T-helper 17 cell (primary cell): Measurements from ENCODE around the gene CELA3B. TPM values are rescaled to one million over a fixed set of nuclear protein-coding genes. Genes with fewer than 3 reads are reported as not detected.
"Not testable (repeated sequence)": the region's sequence is repeated elsewhere in the genome, so short reads cannot be mapped to it uniquely, and the experiment has no call there.

ENCODE experiments used
- ATAC-seq: fragments of 150-1000 bp; cut with Tn5 transposase; 2 replicates; pipeline ENCODE4 v1.10.0; 2021; ENCODE audit warnings: mild to moderate bottlenecking, moderate library complexity
- DNase-seq, 3 donors: peaks; one replicate each; pipeline versions ENCODE4 v3.0.0 to v3.0.0-alpha.2; 2020 to 2021
- H3K9me3 ChIP-seq: one replicate; pipeline ENCODE4 v1.7.0; 2013; ENCODE audit warnings: low read length, mild to moderate bottlenecking; ENCODE audit not compliant: control insufficient read depth, poor library complexity, severe bottlenecking
- H3K27ac Mint-ChIP-seq: one replicate; pipeline ENCODE4 v1.8.0; 2022; ENCODE audit warnings: mild to moderate bottlenecking, moderate library complexity, mixed read lengths
- H3K27me3 Mint-ChIP-seq: one replicate; pipeline ENCODE4 v1.8.0; 2022; ENCODE audit warnings: mixed read lengths
- H3K36me3 Mint-ChIP-seq: one replicate; pipeline ENCODE4 v1.8.0; 2022; ENCODE audit warnings: low read depth, mixed read lengths
- H3K4me1 Mint-ChIP-seq: one replicate; pipeline ENCODE4 v1.8.0; 2022; ENCODE audit warnings: mild to moderate bottlenecking, mixed read lengths
- H3K4me3 Mint-ChIP-seq: one replicate; pipeline ENCODE4 v1.8.0; 2022; ENCODE audit warnings: mild to moderate bottlenecking, moderate library complexity, mixed read lengths
- total RNA-seq, 4 donors: library from RNA in 2 of 4; stranded (reverse) in 2 of 4; gene quantifications; one replicate each; pipeline ENCODE4 v1.2.3 and lab custom pipeline; 2022 to 2026

The CELA3B gene
- total RNA-seq, 2 donors from 2014 or later, result not detected

DNA sequence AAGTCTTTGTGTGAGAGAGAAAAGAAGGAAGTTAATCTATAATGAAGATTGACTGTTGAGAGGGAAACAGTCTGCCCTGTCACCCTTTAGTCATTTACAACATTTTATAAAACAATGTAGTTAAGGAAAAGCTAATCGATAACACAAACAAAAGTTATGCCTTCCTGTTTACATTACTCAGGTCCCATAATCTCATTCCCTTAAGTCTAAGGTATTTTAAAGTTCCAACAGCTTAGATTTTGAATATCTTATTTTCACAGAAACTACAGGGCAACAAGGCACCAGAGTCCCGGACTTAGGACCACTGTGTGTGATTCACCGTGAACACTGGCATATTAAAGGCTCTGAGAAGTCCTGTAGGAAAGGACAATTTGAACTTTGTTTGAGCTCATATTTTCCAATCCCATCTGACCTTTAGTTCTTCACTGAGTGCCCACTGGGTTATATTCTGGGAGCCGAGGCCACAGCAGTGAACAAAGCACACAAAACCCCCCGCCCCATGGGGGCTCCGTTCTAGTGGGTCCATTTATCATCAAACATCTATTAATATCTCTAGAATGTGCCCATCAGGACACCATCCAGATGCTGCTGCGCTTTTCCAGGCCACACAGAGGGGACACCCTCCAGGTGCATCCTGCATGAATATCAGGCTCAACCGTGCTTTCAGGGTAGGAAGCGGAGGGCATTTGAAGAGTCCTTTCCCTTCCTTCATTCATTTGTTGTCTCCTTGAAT is 21.2 kb downstream of the CELA3B start:
- H3K4me3 Mint-ChIP-seq, H3K36me3 Mint-ChIP-seq, H3K4me1 Mint-ChIP-seq, H3K27me3 Mint-ChIP-seq, H3K27ac Mint-ChIP-seq, H3K9me3 ChIP-seq, DNase-seq, ATAC-seq: not testable (repeated sequence)

DNA sequence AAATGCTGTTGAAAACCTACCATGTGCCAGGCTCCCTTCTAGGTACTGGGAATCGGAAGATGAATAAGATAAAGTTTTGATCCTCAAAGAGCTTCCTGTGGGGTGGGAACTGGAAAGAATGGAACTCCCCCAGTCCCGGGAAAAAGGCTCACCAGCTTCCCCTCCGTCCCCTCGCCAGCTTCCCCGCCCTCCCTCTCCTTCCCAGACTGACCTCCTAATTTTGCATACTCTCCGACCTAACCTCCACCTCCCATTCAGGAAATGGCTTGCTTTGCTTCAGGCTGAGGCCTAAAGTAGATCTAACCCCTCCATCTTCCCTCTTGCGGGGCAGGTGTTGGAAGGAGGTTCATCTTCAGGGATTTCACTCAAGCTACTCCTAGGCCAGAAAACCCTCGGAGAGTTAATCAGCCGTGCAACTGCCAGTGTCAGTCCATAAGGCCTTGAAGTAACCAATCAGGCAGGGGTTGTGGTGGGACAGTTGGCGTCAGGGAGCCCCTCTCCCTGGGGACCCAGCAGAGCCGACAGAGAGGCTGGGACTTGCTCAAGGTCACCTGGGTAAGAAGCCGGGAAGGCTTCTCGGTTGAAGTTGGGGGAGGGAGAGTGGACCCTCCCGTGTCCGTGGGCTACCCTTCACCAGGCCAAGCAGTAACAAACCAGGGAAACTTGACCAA is 21.9 kb downstream of the CELA3B start:
- not testable (repeated sequence) for H3K27me3 Mint-ChIP-seq, H3K4me3 Mint-ChIP-seq, H3K4me1 Mint-ChIP-seq, H3K27ac Mint-ChIP-seq, ATAC-seq, H3K9me3 ChIP-seq, H3K36me3 Mint-ChIP-seq, DNase-seq

DNA sequence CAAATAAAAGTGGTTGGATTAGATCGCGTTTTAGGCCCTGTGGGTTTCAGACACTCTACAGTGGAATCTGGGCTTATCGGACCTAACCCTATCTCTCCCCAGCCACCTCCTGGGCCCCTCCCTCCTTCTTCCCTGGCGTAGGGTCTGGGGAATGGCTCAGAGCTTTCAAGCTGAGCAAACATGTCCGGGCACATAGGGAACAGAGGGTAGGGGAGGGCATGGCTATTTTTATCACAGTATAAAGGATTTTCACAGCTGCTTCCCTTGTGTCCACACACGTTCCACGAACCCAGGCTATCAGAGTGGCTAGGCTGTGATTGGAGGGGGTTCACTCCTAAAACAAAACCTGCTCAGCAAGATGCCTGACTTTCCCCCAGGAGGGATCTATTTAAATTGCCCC is 22.8 kb downstream of the CELA3B start:
- ATAC-seq, H3K4me1 Mint-ChIP-seq, DNase-seq, H3K27ac Mint-ChIP-seq, H3K36me3 Mint-ChIP-seq, H3K4me3 Mint-ChIP-seq, H3K9me3 ChIP-seq, H3K27me3 Mint-ChIP-seq: not testable (repeated sequence)

DNA sequence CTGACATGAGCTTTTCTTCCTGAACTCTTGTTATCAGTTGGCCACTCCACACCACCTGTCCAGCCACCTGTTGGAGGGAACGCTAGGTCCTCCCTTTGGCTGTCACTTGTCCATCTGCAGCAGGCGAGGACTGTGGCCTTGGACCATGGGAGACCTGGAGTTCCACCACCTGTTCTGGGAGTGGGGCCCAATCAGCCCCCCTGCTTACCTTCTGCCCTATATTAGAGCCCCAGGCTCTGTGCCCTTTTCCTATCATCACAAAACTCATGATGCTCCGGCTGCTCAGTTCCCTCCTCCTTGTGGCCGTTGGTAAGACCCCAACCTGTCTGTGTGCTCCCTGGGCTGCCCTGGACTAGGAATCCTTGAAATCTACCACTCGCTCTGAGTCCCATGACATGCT is 24.6 kb downstream of the CELA3B start, which contains the start of gene CELA3A:
TSS of gene CELA3A (plus strand) at position 249 of the 400 bp plus-strand sequence. CDS start at position 267, 18 bp downstream.
- ATAC-seq (no peak), DNase-seq (no peak)
- H3K36me3 Mint-ChIP-seq, result no peaks in the 10 kb centered on the region
- no peaks in the 10 kb centered on the region for H3K4me1 Mint-ChIP-seq
- no peak within 1 kb of the TSS for H3K27ac Mint-ChIP-seq
- no peak within 1 kb of the TSS for H3K4me3 Mint-ChIP-seq
- H3K9me3 ChIP-seq, result no peaks in the 10 kb centered on the region
- no peaks in the 10 kb centered on the region for H3K27me3 Mint-ChIP-seq

DNA sequence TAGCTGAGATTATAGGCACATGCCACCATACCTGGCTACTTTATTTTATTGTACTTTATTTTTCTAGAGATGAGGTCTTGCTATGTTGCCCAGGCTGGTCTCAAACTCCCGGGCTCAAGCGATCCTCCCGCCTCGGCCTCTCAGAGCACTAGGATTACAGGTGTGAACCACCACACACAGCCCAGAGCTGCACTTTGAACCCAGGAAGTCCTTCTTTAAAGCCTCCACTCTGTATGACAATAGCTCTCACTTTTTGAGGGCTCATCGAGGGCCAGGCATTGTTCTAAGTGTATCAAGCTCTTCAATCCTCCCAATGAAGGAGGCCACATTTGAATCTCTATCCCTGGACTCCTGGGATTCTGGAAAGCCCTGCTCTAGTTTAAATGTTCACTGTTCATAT is 25.6 kb downstream of the CELA3B start:
- H3K36me3 Mint-ChIP-seq, result not testable (repeated sequence)

DNA sequence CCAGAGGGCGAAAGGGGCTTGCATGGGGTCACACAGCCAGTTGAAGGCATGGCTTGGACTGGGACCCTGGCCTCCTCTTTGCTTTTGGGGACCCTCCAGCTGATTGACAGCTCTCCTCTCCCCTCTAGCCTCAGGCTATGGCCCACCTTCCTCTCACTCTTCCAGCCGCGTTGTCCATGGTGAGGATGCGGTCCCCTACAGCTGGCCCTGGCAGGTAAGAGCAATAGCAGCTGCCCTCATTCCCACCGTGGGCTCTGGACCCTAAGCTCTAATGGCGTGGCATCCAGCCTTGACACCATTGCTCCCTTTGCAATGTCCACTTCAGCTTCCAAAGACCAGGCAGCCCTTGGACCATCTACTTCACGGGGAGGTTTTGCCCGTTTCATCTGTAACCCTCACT is 26.1 kb downstream of the CELA3B start:
- H3K4me3 Mint-ChIP-seq, ATAC-seq, H3K36me3 Mint-ChIP-seq, H3K27me3 Mint-ChIP-seq, H3K9me3 ChIP-seq, H3K27ac Mint-ChIP-seq, DNase-seq, H3K4me1 Mint-ChIP-seq: not testable (repeated sequence)

More for the DNA sequence above, 25.6 kb downstream of the CELA3B start:
- not testable (repeated sequence) for H3K27me3 Mint-ChIP-seq, H3K9me3 ChIP-seq, DNase-seq, H3K27ac Mint-ChIP-seq, H3K4me1 Mint-ChIP-seq, ATAC-seq, H3K4me3 Mint-ChIP-seq

DNA sequence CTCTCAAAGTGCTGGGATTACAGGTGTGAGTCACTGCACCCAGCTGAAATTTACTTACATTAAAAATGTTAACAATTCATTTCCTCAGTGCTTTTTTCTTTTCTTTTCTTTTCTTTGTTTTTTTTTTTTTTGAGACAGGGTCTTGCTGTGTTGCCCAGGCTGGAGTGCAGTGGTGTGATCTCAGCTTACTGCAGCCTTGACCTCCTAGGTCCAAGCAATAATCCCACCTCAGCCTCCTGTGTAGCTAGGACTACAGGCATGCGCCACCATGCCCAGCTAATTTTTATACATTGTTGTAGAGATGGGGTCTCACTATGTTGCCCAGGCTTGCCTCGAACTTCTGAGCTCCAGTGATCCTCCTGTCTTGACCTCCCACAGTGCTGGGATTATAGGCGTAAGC is 27.1 kb downstream of the CELA3B start:
- H3K9me3 ChIP-seq, H3K4me3 Mint-ChIP-seq, H3K36me3 Mint-ChIP-seq, H3K27me3 Mint-ChIP-seq, H3K27ac Mint-ChIP-seq, H3K4me1 Mint-ChIP-seq, DNase-seq, ATAC-seq: not testable (repeated sequence)

DNA sequence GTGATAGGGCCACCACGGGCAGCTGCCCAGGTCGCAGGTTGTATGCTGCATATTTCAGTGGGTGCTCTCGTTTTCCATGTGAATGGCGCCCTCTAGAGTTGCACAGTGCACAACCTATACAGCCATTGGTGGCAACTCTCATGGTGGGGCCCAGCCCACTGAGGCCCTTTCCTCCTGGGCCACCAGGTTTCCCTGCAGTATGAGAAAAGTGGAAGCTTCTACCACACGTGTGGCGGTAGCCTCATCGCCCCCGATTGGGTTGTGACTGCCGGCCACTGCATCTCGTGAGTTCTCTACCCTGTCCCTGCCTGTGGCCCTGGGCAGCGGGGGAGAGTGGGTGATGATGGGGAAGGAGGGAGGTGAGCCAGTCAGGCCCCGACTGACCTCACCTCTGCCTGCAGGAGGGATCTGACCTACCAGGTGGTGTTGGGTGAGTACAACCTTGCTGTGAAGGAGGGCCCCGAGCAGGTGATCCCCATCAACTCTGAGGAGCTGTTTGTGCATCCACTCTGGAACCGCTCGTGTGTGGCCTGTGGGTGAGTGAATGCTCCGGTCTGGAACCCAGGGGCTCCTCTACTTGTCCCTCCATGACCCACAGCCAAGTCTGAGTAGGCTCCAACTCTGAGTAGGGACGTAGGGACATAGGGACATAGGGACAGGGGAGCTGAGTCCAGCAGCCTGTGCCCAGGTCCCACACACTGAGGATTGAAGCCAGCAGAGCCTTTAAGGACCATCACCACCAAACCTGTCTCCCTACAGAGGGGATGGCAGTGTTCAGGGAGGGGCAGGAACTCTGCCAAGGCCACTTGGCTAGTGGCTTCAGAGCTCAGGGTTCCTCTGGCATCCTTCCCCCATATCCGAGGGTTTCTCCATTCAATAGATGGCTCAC is 28.7 kb downstream of the CELA3B start:
- ATAC-seq, result peak; percentile 62
- not testable (repeated sequence) for H3K36me3 Mint-ChIP-seq, H3K27ac Mint-ChIP-seq, H3K27me3 Mint-ChIP-seq, H3K4me3 Mint-ChIP-seq, H3K9me3 ChIP-seq, H3K4me1 Mint-ChIP-seq
- DNase-seq, result peak in 1 of 3 donors; percentile 14

DNA sequence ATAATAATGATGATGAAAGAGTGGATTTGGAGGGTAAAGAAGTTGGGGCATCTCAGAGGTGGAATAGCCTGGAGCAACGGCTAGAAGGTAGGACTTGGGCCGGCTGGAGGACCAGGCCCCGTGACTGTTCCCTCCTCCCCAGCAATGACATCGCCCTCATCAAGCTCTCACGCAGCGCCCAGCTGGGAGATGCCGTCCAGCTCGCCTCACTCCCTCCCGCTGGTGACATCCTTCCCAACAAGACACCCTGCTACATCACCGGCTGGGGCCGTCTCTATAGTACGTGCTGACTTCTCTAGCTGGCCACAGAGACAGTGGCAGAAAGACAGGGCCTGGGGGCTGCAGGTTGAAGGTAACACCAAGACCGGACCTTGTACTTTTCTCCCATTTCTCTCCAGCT is 29.9 kb downstream of the CELA3B start:
- not testable (repeated sequence) for H3K9me3 ChIP-seq, H3K4me1 Mint-ChIP-seq, H3K36me3 Mint-ChIP-seq, DNase-seq, H3K27ac Mint-ChIP-seq, ATAC-seq, H3K4me3 Mint-ChIP-seq, H3K27me3 Mint-ChIP-seq

DNA sequence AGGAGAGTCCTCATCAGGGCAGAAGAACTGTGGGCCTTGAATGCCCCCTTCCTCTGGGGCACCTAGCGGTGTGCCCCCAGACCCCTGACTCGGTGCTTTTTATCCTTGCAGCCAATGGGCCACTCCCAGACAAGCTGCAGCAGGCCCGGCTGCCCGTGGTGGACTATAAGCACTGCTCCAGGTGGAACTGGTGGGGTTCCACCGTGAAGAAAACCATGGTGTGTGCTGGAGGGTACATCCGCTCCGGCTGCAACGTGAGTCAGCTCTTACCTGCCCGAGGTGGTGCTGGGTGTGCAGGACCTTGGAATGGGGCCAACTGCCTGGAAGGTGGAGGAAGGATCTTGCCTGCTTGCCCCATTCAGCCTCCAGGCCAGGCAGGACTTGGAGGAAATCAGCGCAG is 30.4 kb downstream of the CELA3B start:
- H3K27me3 Mint-ChIP-seq, DNase-seq, ATAC-seq, H3K27ac Mint-ChIP-seq, H3K36me3 Mint-ChIP-seq, H3K4me3 Mint-ChIP-seq, H3K9me3 ChIP-seq, H3K4me1 Mint-ChIP-seq: not testable (repeated sequence)

DNA sequence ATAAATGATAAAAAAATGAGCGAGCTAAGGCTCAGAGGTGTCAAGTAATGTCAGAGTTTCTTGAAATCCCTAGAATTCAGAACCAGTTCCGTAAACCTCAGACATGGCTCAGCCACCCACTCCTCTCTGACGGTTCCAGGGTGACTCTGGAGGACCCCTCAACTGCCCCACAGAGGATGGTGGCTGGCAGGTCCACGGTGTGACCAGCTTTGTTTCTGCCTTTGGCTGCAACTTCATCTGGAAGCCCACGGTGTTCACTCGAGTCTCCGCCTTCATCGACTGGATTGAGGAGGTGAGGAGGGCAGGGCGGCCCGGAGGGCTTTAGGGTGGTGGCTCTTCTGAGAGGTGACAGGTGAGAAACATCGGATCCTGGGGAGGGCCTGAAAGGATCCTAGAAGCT is 32.7 kb downstream of the CELA3B start:
- H3K27ac Mint-ChIP-seq, DNase-seq, H3K27me3 Mint-ChIP-seq, H3K9me3 ChIP-seq, H3K4me1 Mint-ChIP-seq, ATAC-seq, H3K4me3 Mint-ChIP-seq, H3K36me3 Mint-ChIP-seq: not testable (repeated sequence)

DNA sequence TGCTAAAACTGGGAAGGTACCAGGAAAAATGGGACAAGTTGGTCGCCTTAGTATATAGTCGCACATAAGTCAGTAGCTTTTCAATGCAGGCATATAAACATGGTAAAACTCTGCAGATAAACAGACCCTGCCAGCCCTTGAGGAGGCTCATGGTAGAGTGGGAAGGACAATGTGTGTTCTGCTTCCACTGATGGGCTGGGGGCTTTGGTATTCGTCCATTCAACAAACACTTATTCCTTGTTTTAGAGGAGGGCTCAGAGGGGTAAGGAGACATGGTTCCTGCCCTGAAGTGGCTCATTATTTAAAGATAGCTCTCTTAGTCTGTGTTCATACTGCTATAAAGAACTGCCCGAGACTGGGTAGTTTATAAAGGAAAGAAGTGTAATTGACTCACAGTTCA is 35.9 kb downstream of the CELA3B start:
- H3K4me1 Mint-ChIP-seq, DNase-seq, H3K9me3 ChIP-seq, H3K4me3 Mint-ChIP-seq, H3K27ac Mint-ChIP-seq, ATAC-seq, H3K27me3 Mint-ChIP-seq, H3K36me3 Mint-ChIP-seq: not testable (repeated sequence)

DNA sequence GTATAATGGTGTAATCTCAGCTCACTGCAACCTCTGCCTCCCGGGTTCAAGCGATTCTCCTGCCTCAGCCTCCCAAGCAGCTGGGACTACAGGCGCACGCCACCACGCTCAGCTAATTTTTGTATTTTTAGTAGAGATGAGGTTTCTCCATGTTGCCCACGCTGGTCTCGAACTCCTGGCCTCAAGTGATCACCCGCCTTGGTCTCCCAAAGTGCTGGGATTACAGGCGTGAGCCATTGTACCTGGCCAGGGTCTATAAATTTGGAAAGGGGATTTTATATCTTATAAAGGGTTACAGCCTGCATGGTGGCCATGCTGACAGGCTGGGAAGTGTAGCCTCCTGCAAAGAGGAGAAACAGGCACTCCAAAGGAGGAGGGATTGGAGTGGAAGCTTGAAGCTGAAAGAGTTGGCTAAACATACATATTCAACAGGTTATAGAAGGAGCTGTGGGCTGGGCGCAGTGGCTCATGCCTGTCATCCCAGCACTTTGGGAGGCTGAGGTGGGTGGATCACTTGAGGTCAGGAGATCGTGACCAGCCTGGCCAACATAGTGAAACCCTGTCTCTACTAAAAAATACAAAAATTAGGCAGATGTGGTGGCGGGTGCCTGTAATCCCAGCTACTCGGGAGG is 37.9 kb downstream of the CELA3B start:
- not testable (repeated sequence) for H3K4me3 Mint-ChIP-seq, H3K27me3 Mint-ChIP-seq, ATAC-seq

More for the DNA sequence above, 37.9 kb downstream of the CELA3B start:
- not testable (repeated sequence) for DNase-seq, H3K9me3 ChIP-seq, H3K36me3 Mint-ChIP-seq, H3K27ac Mint-ChIP-seq
- peaks cover 17% of the 10 kb centered on the region for H3K4me1 Mint-ChIP-seq
